HG03354 (cell line): ENCODE measurements around the gene OPHN1.

Source experiments
- ATAC-seq: cut with Tn5 transposase; IDR thresholded peaks from one replicate; pipeline ENCODE4 v1.9.1; 2021; ENCODE audit warnings: mild to moderate bottlenecking; ENCODE audit not compliant: unreplicated experiment, poor library complexity, severe bottlenecking

The OPHN1 gene

DNA sequence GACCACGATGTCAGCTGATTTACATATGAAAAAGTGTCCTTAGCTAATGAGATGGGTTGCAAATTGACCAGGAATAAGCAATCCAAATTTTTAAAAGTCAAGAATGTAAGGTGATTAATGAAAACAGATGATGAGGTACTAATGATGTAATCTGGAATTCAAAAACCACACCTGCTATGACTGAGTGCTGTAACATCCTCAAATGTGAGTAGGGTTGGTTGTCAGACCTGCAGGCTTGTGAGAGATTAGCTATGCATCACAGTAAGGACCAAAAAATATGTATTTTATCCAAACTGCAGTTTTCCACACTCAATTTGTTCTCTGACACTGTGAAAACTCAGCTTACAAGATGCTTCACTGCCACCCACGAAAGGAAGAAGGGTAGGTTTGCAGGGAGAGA lies 242.5 kb downstream of the OPHN1 start:
- ATAC-seq = no peak

DNA sequence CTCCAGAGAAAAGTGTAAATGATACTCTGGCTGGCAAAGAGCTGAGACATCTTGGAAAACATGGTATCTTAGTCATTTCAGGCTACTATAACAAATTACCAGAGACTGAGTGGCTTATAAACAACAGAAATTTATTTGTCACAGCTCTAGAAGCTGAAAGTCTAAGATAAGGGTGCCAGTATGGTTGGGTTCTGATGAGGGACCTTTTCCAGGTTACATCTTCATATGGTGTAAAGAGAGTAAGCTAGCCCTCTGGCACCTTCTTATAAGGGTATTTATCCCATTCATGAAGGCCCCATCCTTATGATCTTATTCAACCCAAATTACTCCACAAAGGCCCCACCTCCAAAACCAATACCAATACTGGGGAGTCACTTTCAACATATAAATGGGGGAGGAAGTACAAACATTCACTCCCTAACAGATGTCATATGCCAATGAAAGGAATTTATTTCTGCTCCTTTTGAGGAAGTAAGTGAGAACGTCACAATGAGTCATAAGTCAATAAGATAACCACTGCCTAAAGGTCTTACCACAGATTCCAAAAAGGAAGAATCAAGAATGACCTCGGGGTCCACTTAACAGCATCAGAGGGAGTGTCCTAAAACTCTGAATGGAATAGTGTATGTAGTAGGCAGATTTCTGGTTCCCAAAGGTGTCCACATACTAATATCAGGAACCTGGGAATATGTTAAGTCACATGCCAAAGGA lies 246.6 kb downstream of the OPHN1 start:
- ATAC-seq = no peak

DNA sequence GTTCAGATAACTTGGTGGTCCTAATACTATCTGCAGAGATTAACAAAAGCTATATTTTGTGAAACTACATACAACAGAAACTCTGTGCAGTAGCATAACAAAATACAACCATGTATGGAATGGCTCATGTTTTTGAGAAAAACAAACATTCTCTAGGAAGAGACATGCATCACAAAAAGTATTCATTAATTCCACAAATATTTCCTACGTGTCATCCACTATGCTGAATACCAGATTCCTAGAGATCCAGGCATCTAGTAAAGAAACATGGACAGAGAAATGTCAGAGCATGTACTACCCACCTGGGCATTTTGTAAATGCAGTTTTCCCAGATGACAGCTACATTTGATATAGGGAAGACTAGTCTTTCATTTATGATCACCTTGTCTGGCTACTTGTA lies 248.1 kb downstream of the OPHN1 start:
- no peak for ATAC-seq

DNA sequence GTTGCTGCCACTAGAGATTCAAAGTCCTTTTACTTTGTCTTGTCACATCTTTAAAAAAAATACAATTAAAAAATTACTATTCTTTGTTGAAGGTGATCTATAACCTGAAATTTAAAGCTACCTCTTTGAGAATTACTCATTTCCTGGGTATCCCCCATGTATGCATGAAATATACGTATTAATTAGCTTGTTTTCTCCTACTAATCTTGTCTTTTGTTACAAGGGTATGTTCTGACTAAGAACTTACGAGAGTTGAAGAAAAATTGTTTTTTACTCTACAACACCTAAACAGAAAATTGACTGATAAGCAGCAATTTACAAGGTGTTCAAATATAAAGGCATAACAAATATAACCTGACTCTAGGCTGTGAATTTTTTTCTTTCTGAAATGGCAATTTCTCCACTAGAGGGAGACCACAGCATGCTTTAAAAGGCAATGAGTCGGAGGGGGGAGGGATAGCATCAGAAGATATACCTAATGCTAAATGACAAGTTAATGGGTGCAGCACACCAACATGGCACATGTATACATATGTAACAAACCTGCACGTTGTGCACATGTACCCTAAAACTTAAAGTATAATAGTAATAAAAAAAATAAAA lies 249.6 kb downstream of the OPHN1 start:
- peak; percentile 51 for ATAC-seq

DNA sequence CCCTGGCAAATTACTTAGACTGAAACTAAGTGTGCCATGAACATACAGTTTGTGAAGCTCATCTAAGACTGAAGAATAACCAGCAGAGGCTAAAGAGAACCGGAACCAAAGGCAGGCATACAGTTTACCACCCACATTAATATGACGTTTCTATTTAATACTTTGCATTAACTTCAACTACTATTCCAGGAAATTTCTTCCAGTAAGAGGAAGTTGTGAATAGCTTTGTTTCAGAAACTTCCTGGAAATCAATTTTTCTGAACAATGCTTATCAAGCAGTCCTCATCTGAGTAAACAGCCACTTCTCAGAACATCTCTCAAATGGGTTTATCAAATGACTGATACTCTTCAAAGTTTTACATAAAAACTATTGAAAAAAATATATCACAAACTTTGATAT lies 252.7 kb downstream of the OPHN1 start:
- ATAC-seq = no peak

DNA sequence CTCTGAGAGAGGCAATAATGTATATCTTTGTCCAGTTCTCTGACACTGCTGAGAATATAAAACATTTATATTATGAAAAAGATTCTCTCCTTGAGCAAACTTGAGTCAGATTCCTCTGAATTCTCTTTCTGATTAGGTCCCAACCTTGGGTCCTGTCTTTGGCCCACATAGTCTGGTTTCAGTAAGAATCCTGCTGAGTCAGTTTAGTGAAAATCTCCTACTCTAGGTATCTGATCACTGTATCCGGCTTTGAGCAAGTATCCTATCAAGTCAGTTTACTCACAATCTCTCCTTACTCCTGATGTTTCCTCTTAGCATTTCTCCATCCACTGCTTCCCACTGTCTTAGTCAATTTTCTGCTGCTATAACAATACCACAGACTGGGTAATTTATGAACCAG lies 253.9 kb downstream of the OPHN1 start:
- ATAC-seq = no peak

DNA sequence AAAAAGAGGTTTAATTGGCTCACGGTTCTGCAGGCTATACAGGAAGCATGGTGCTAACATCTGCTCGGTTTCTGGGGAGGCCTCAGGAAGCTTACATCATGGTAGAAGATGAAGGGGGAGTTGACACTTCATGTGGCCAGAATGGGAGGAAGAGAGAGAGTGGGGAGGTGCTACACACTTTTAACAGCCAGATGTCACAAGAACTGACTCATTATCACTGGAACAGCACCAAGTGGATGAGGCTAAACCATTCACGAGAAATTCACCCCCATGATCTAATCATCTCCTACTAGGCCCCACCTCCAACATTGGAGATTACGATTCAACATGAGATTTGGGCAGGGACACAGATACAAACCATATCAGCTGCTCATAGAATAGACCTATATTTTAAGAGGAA lies 255.8 kb downstream of the OPHN1 start:
- ATAC-seq = no peak

DNA sequence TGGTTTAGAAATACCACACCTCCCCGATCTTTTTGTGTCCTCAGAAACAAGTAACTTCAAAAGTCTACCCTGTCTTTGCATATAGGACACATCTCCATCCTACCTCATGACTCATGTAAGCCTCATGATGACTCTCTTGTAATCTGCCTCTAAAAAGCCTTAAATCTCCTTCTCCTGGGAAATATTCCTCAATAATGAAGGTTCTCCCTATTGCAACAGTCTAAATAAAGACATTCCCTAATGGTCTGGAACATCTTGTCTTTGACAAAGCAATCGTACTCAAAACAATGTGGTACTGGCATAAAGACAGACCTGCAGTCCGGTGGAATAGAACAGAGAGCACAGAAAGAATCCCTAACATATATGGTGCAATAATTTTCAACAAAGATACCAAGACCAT lies 257.7 kb downstream of the OPHN1 start:
- no peak for ATAC-seq

DNA sequence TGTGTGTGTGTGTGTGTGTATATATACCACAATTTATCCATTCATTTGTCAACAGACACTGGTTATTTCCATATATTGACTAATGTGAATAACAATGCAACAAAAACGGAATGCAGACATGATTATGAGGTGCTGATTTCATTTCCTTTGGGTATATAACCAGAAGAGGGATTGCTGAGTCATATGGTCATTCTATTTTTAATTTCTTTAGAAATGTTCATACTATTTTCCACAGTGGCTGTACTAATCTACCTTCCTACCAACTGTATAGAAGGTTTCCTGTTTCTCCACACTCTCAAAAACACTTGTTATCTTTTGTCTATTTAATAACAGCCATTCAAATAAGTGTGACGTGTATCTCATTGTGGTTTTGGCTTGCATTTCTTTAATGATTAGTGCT lies 269.9 kb downstream of the OPHN1 start:
- ATAC-seq = no peak

DNA sequence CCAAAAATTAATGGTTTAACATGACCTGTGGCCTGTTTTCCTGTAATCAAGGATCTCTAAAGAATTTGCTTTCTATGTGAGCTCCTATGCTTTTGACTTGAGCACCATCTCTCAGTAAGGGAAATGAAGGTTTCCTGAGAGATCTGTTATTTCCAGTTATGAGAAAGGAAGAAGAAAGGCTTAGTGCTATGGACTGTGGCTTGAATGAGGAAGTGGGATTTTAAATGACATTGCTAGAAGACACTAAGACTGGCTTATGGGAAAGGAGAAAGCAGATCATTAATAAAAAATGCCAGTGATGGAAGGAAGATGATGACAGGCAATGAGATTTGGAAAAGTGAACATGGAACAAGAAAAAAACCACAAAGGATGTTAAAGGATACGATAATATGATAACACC lies 285.4 kb downstream of the OPHN1 start:
- ATAC-seq = no peak

DNA sequence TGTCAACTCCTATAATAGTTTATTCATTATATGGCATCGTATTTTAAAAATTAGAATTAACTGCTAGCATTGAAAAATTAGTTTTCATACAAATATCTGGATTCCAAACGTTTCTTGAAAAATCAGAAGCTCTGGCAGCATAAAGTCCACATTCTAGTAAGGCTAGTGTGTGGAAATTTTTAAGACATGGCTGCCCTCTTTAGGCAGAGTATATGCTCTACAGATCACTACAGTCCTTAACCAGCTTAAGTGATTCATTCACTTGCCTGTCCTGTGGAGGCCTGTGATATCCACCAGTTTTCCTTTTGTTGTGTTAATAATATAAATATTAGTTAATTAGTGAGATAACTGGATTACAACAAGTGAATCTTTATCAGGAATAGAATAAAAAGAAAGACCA lies 287.2 kb downstream of the OPHN1 start:
- ATAC-seq = no peak

DNA sequence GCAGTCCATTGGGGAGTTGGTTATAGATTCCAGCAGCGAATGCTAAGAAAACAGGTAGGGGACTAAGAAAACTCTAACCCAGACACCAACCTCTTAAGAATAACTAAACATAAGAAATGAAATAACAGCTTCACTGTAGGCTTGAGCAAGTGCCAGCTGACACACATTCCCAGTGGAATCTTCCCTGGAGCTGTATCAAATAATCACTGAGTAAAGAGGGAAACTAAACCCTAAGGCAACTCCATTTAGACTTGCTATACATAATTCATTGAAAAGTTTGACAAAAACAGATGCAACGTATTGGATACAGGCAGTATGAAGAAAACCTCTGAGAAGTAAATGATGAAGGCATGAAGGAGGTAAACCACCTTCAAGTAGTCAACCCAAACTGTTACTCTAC lies 293.5 kb downstream of the OPHN1 start:
- ATAC-seq = no peak

DNA sequence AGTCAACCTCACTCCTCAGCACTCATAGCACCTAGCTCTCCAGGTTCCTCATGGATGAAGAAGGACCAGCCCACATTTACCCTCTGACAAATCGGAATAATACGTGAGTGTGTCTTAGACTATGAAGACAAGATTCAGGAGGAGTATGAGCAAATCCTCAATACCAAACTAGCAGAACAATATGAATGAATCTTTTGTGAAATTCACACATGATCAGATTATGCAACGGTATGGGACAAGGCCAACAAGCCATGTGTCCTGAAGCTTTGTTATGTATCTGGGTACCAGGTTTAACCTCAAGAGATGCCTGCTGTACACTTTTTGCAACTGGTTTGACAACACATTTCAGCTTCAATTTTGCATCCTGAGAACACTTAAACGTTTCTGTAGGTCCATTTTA lies 300.1 kb downstream of the OPHN1 start:
- no peak for ATAC-seq

DNA sequence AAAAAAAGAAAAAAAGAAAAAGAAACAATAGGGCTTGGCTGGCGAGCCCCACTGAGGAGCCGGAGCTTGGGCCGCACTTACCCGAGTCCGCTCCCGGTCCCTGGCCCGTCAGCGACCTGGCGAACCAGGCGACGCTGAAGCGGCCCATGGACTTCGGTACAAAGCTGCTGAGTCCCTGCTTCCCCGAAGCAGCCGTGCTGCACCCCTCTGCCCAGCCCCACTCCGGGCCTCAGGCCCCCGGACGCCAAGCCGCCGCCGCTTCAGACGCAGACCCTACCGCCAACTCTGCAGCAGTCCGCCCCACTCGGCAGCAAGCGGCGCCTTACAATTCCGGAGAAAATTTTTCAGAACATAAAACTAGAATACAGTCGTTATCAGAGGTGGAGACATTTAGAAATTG lies 300.5 kb downstream of the OPHN1 start:
- ATAC-seq = no peak

DNA sequence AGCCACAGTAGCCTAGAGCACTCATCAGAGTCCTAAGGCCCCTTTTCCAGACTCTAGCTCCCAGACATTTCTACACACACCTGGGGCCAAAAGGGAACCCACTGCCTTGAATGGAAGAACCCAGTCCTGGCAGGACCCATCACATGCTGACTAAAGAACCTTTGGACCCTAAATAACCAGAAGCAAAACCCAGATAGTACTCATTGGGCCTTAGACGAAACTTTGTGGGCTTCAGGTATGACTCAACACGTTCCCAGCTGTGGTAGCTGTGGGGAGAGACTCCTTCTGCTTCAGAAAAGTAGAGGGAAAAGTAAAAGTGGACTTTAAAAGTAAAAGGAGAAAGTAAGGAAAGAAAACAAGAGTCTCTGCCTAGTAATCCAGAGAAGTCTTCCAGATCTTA lies 311.5 kb downstream of the OPHN1 start:
- no peak for ATAC-seq

DNA sequence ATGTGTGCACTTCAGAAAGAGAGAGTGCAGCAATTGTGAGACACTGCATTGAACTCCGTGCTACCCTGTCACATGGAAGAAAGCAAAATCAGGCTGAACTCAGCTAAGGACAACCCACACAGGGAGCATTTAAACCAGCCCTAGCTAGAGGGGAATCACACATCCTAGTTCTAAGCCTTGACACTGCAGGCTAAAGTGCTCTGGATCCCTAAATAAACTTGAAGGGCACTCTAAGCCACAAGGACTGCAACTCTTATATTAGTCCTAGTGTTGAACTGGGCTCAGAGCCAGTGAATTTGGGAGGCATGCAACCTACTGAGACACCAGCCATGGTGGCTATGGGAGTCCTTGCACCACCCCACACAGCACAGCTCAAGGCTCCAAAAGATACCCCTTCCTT lies 311.9 kb downstream of the OPHN1 start:
- ATAC-seq = no peak

DNA sequence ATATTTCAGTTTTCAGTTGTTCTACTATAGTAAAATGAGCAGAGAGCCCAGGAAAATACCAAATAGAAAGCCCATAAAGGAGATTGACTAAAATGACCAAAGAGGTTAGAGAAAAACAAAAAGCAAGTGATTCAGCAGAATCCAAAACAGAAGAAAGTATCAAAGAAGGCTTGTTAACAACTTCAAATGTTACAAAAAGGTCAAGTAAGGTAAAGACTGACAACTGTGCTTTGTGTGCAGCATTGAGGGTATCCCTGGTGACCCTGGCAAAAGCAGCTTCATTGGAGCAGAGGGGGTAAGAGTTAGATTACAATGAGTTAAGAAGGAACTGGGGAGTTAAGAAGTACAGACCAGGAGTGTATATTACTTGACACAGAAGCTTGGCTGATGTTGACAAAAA lies 317.9 kb downstream of the OPHN1 start:
- ATAC-seq = no peak

DNA sequence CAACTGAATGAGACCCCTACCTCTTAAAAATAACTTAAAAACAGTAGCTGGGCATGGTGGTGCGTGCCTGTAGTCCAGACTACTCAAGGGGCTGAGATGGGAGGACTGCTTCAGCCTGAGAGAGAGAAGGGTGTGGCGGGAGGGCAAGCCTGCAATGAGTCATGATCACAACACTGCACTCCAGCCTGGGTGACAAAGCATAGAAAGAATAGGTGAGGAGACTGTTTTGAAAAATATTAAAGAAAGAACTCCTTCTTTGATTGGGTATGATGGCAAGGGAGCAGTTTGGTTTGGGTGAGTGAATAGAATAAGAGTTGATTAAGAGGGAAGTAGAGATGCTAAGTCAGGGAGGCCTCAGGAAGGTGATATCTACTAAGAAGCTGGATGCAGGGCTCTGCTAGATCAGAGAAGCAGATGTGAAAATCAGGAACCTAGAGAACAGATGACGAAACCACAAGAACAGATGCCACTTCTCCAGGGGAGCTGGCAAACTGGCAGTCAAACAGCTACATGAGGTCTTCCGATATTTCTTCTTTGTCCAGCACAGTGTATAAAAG lies 318.6 kb downstream of the OPHN1 start:
- no peak for ATAC-seq

DNA sequence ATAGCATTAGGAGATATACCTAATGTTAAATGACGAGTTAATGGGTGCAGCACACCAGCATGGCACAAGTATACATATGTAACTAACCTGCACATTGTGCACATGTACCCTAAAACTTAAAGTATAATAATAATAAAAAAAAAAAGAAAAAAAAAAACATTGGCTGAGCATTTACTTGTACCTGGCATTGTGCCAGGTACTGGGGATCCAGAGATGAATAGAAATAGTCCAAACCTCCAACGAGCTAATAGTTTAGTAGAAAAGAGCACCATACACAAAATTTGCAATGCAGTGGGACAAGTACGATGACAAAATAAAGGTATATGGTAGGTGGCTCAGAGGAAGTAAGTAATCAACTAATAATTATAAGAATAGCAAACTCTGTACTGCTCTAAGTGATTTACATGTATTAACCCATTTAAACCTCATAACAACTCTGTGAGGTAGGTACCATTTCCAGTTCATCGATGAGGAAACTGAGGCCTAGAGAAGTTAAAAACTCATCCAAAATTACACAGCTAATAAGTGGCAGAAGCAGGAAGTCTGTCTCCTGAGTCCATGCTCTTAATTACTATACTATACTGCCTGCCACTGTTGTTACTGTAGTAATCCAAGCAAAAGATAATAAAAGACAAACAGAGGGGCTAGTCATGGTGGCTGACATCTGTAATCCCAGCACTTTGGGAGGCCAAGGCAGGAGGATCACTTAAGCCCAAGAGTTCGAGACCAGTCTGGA lies 319.3 kb downstream of the OPHN1 start:
- no peak for ATAC-seq

DNA sequence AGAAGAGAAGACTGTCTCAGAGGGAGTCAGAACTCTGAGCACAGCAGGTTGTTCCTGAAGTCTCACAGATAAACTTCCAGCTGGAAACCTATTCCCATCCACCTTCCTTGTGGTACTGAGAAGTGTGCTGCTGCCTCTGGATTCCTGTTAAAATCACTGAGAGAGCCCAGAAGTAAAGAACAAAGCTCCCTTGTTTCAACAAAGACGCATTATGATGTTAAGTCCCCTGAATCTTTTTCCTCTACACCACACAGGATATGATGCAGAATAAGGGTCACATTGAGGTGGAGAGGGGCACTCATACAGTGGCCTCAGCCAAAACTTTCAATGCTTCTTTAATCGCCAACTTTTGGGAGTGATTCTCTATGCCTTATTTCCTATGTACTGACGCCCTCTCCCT lies 321.0 kb downstream of the OPHN1 start:
- no peak for ATAC-seq

DNA sequence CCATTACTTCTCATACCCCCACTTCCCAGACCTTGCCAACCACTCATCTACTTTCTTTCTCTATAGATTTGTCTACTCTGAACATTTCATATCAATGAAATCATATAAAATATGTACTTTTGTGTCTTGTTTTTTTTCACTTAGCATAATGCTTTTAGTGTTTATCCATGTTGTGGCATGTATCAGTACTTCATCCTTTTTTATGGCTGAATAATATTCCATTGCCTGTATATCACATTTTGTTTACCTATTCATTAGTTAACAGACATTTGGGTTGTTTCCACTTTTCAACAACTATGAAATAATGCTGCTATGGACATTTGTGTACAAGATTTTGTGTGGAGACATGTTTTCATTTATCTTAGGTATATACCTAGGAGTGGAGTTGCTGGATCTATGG lies 324.1 kb downstream of the OPHN1 start:
- no peak for ATAC-seq
